DMS 273 (cell line): ENCODE results near the gene GOLPH3.

Source experiments
- DNase-seq: peaks from one replicate; lab custom pipeline; 2025; ENCODE audit not compliant: unreplicated experiment; lab: John Stamatoyannopoulos, UW

The GOLPH3 gene

GRCh38 chr5:32172186-32172911 is 1.8 kb downstream of the GOLPH3 start:
- peak; percentile 65 for DNase-seq

GRCh38 chr5:32170303-32171151 is 3.6 kb downstream of the GOLPH3 start:
- peak; percentile 78 for DNase-seq

GRCh38 chr5:32168460-32169033 is 5.6 kb downstream of the GOLPH3 start:
- DNase-seq = no peak

- DNase-seq = no peak
Observed at GRCh38 chr5:32165597-32165996, 8.5 kb downstream of the GOLPH3 start.

- DNase-seq = no peak
Observed at GRCh38 chr5:32163785-32164184, 10.3 kb downstream of the GOLPH3 start.

- DNase-seq = no peak
Observed at GRCh38 chr5:32163053-32163452, 11.1 kb downstream of the GOLPH3 start.

- no peak for DNase-seq
Observed at GRCh38 chr5:32160228-32160627, 13.9 kb downstream of the GOLPH3 start.

- no peak for DNase-seq
Observed at GRCh38 chr5:32159328-32160072, 14.6 kb downstream of the GOLPH3 start.

GRCh38 chr5:32158679-32158975 is 15.5 kb downstream of the GOLPH3 start:
- DNase-seq = no peak

- DNase-seq = no peak
Observed at GRCh38 chr5:32157078-32157477, 17.0 kb downstream of the GOLPH3 start.

- DNase-seq = no peak
Observed at GRCh38 chr5:32156635-32157034, 17.5 kb downstream of the GOLPH3 start.

- no peak for DNase-seq
Observed at GRCh38 chr5:32155211-32155610, 18.9 kb downstream of the GOLPH3 start.

- DNase-seq = peak; percentile 16
Observed at GRCh38 chr5:32153723-32154122, 20.4 kb downstream of the GOLPH3 start.

- no peak for DNase-seq
Observed at GRCh38 chr5:32151198-32151597, 22.9 kb downstream of the GOLPH3 start.

GRCh38 chr5:32150366-32150765 is 23.8 kb downstream of the GOLPH3 start:
- no peak for DNase-seq

GRCh38 chr5:32147959-32148358 is 26.2 kb downstream of the GOLPH3 start:
- DNase-seq = no peak

- no peak for DNase-seq
Observed at GRCh38 chr5:32147236-32147635, 26.9 kb downstream of the GOLPH3 start.

GRCh38 chr5:32145378-32145777 is 28.7 kb downstream of the GOLPH3 start:
- no peak for DNase-seq

- no peak for DNase-seq
Observed at GRCh38 chr5:32144378-32145207, 29.5 kb downstream of the GOLPH3 start.

- no peak for DNase-seq
Observed at GRCh38 chr5:32143617-32144377, 30.3 kb downstream of the GOLPH3 start.
